K562 (cell line): ENCODE results near the gene NTRK1. TPM values are rescaled to one million over a fixed set of nuclear protein-coding genes. Genes with fewer than 3 reads are reported as not detected.
A peak's percentile ranks its signal among the peaks of the same experiment; 100 is the strongest.

ENCODE experiments used
- ATAC-seq: fragments of 200-7000 bp; cut with Tn5 transposase; 3 replicates; pipeline ENCODE4 v1.9.1; 2020; ENCODE audit warnings: moderate library complexity
- BruUV-seq: library from RNA; stranded (reverse); fragments of 400-500 nt; replicated peaks from 2 replicates; lab custom pipeline; 2021; lab: Mats Ljungman, UMichigan
- CTCF ChIA-PET: fragments of 300-600 bp; formaldehyde crosslinking; extraction: SDS; loops from one replicate; lab custom pipeline; 2021; ENCODE audit warnings: low intra/inter-chr PET ratio; lab: Yijun Ruan, JAX
- POLR2A ChIA-PET: fragments of 300-600, 350-650 bp; sonication (Branson Sonifier 250); formaldehyde crosslinking; extraction: SDS; loops from one replicate; lab custom pipeline; 2021; ENCODE audit warnings: antibody characterized with exemption, inconsistent platforms; lab: Yijun Ruan, JAX
- DNase-seq, 4 experiments: peaks; one replicate each; pipeline versions ENCODE4 v3.0.0 to v3.0.0-alpha.2; 2011 to 2018; ENCODE audit warnings: low spot score in 3 of 4, mixed read lengths in 3 of 4; ENCODE audit errors: extremely low read depth in 1 of 4
- FAIRE-seq: peaks from 2 replicates; lab custom pipeline; 2011; peaks lifted over from hg19 to GRCh38; lab: Jason Lieb, UNC
- H2AFZ ChIP-seq: 2 replicates; pipeline ENCODE4 v1.6.0; 2011; ENCODE audit warnings: low read depth, low read length, control low read depth, inconsistent platforms
- H3K27ac ChIP-seq: fragments of 200-600 bp; 3 replicates; pipeline ENCODE4 v1.8.0; 2011; ENCODE audit warnings: low read depth, mild to moderate bottlenecking, control low read depth, inconsistent platforms, low read length, moderate library complexity, mixed read lengths; ENCODE audit errors: extremely low read depth
- H3K27me3 ChIP-seq, 2 experiments: fragments of 300-600 bp in 1 of 2; 2 replicates in 1 of 2; 3 replicates in 1 of 2; pipeline versions ENCODE4 v1.6.0 to v1.8.0; 2011; ENCODE audit warnings: inconsistent platforms in 2 of 2, low read length in 2 of 2, mild to moderate bottlenecking in 1 of 2, mixed read lengths in 1 of 2, moderate library complexity in 1 of 2; ENCODE audit not compliant: control insufficient read depth in 2 of 2, insufficient read depth in 2 of 2
- H3K36me3 ChIP-seq: fragments of 300-600 bp; 3 replicates; pipeline ENCODE4 v1.8.0; 2011; ENCODE audit warnings: mild to moderate bottlenecking, low read length, inconsistent platforms; ENCODE audit not compliant: control insufficient read depth, insufficient read depth
- H3K4me1 ChIP-seq, 2 experiments: fragments of 200-600 bp in 1 of 2; replicated peaks in 1 of 2; 2 replicates in 1 of 2; 3 replicates in 1 of 2; pipeline versions ENCODE4 v1.5.1 to v1.8.0; 2011; ENCODE audit warnings: inconsistent platforms in 2 of 2, low read length in 2 of 2, mild to moderate bottlenecking in 1 of 2, mixed read lengths in 1 of 2, moderate library complexity in 1 of 2; ENCODE audit not compliant: control insufficient read depth in 2 of 2, insufficient read depth in 2 of 2
- H3K4me2 ChIP-seq: 2 replicates; pipeline ENCODE4 v1.6.1; 2011; ENCODE audit warnings: low read length, control low read depth, inconsistent platforms, mixed read lengths; ENCODE audit not compliant: insufficient read depth
- H3K4me3 ChIP-seq: fragments of 200-600 bp; sonication (generic), shearing (Covaris generic); 2 replicates; pipeline ENCODE4 v1.5.1; 2016; ENCODE audit warnings: control low read depth, inconsistent platforms
- H3K79me2 ChIP-seq: fragments of 200-600 bp; 3 replicates; pipeline ENCODE4 v1.8.0; 2011; ENCODE audit warnings: low read length, inconsistent platforms; ENCODE audit not compliant: control insufficient read depth, insufficient read depth
- H3K9ac ChIP-seq, 2 experiments: 2 replicates each; pipeline versions ENCODE4 v1.6.0 to v1.6.1; 2011; ENCODE audit warnings: low read depth in 2 of 2, low read length in 2 of 2, control low read depth in 1 of 2, inconsistent platforms in 1 of 2, mild to moderate bottlenecking in 1 of 2, mixed read lengths in 1 of 2; ENCODE audit not compliant: insufficient read depth in 1 of 2
- H3K9me1 ChIP-seq: one replicate; pipeline ENCODE4 v1.6.0; 2011; ENCODE audit warnings: inconsistent platforms, mild to moderate bottlenecking, low read length, moderate library complexity; ENCODE audit not compliant: control insufficient read depth, insufficient read depth
- H3K9me3 ChIP-seq: replicated peaks from 2 replicates; pipeline ENCODE4 v1.5.1; 2011; ENCODE audit warnings: low read depth, low read length, inconsistent platforms; ENCODE audit not compliant: control insufficient read depth, insufficient read depth
- H4K20me1 ChIP-seq: replicated peaks from 2 replicates; pipeline ENCODE4 v1.6.1; 2011; ENCODE audit warnings: low read length, inconsistent platforms, mixed read lengths; ENCODE audit not compliant: control insufficient read depth, insufficient read depth
- NR2C2 ChIP-seq, 2 experiments: fragments of 200-800 bp in 1 of 2; sonication (Bioruptor generic) in 1 of 2; sonication (generic) in 1 of 2; formaldehyde crosslinking in 1 of 2; IDR thresholded peaks; 2 replicates each; pipeline versions ENCODE4 v1.6.1 to v1.8.0; 2016 to 2022; ENCODE audit warnings: mild to moderate bottlenecking in 1 of 2, missing compliant biosample characterization in 1 of 2, missing genetic modification characterization in 1 of 2, missing genetic modification reagents in 1 of 2
- PRDM10 ChIP-seq: fragments of 450-650 bp; IDR thresholded peaks from 2 replicates; pipeline ENCODE4 v1.6.1; 2018; ENCODE audit not compliant: partially characterized antibody
- SIN3B ChIP-seq: fragments of 450-650 bp; IDR thresholded peaks from 2 replicates; pipeline ENCODE4 v1.6.1; 2017; ENCODE audit warnings: low read depth, mild to moderate bottlenecking, moderate library complexity
- WGBS: fragments of 100-300 bp; shearing (Covaris generic); methylation state at CpG from one replicate; pipeline ENCODE4 v1.1.6; 2016; ENCODE audit warnings: low coverage, mixed read lengths; ENCODE audit not compliant: insufficient coverage; ENCODE audit errors: missing lambda C conversion rate; 5-methylcytosine and 5-hydroxymethylcytosine counted together
- in situ Hi-C: fragments of 300-500 bp; cut with MboI; formaldehyde crosslinking; loops from 4 replicates; pipeline ENCODE4 v1.15.0; 2018; ENCODE audit warnings: inconsistent platforms, mixed read lengths
- intact Hi-C: fragments of 100-400 bp; cut with micrococcal nuclease; formaldehyde crosslinking; loops from 2 replicates; pipeline ENCODE4 v1.14.2; 2022
- polyA plus RNA-seq, 8 experiments: library from polyadenylated mRNA; depleted of rRNA in 4 of 8; stranded (reverse) in 5 of 8; unstranded in 3 of 8; fragments of >200 nt; fragmentation: Nextera tagmentation in 2 of 8; fragmentation: Illumina TruSeq in 1 of 8; extraction: Ambion mirVana in 2 of 8; extraction: Trizol in 1 of 8; gene quantifications; 2 replicates each; pipeline versions ENCODE4 v1.2.1 to v1.2.3, GENCODE V29; 2011 to 2014; ENCODE audit warnings: inconsistent platforms in 1 of 8, missing spikeins in 1 of 8
- total RNA-seq, 7 experiments: library from RNA; depleted of rRNA in 6 of 7; stranded (reverse); fragments of >200 nt in 6 of 7; fragmentation: Illumina TruSeq in 2 of 7; extraction: Trizol in 2 of 7; gene quantifications; 2 replicates each; pipeline versions ENCODE4 v1.2.1 to v1.2.3, GENCODE V29; 2011 to 2021; ENCODE audit warnings: low replicate concordance in 1 of 7

NTRK1 gene
- total and polyA plus RNA-seq, 9 of the 15 experiments (the other 6 are each of a cell fraction or from before 2014, with no cell fraction given) = 0.46 to 30.0 (median 7.9) TPM

GRCh38 chr1:156862584-156862983, 1.9 kb downstream of the NTRK1 start:
- H2AFZ ChIP-seq = peak overlapping the region; percentile 56
- H3K27ac ChIP-seq = peak overlapping the region; percentile 61
- no TSS peak for BruUV-seq
- H3K27me3 ChIP-seq = no peaks in the 10 kb centered on the region
- no peaks in the 10 kb centered on the region for H4K20me1 ChIP-seq
- H3K36me3 ChIP-seq = no peaks in the 10 kb centered on the region
- peak in 1 of 4 experiments; percentile 40 for DNase-seq
- intact Hi-C loops (loop anchor here (5.0 kb wide), 1 partner anchor 175 kb away; no protein-coding TSS in a partner anchor), in situ Hi-C loops (loop anchor here (5.0 kb wide), 2 partner anchors 60 to 135 kb away; partner anchors contain the start of genes ISG20L2 and METTL25B)
- no peak for FAIRE-seq
- H3K4me2 ChIP-seq = peak overlapping the region; percentile 79
- ChIA-PET CTCF (no interaction called here), POLR2A (interaction anchor here (0.6 to 1.1 kb wide), 4 partner anchors 9 to 142 kb away, joined by 3 to 4 read pairs (median 4); partner anchors contain the start of genes ISG20L2 and METTL25B)
- H3K9ac ChIP-seq = peak overlapping the region; percentile 36 to 79
- H3K79me2 ChIP-seq = peaks cover 41% of the 10 kb centered on the region; the same call in 2 of the 3 replicates
- no peak for ATAC-seq
- peaks cover 85 to 93% of the 10 kb centered on the region in 2 experiments for H3K4me1 ChIP-seq
- TF ChIP-seq PRDM10 (no peak), SIN3B (no peak), NR2C2 (CRISPR knock-in tag; IDR thresholded peaks at IDR 0.05) (no peak), NR2C2 (tag; IDR thresholded peaks at IDR 0.05) (0 out of 2 replicates have a peak, but pooled peaks have one; percentile 0)
- H3K9me3 ChIP-seq = no peaks in the 10 kb centered on the region
- 2% methylated on average over 6 of the region's 6 CpGs for WGBS
- H3K9me1 ChIP-seq = no peaks in the 10 kb centered on the region
- H3K4me3 ChIP-seq = peak overlapping the region; percentile 20
